ENCODE measurements around the gene ZFPM1. TPM values are rescaled to one million over a fixed set of nuclear protein-coding genes. Genes with fewer than 3 reads are reported as not detected.

The ZFPM1 gene
- total RNA-seq, 4 donors from 2014 or later = 1.9 to 5.3 (median 3.4) TPM

DNA sequence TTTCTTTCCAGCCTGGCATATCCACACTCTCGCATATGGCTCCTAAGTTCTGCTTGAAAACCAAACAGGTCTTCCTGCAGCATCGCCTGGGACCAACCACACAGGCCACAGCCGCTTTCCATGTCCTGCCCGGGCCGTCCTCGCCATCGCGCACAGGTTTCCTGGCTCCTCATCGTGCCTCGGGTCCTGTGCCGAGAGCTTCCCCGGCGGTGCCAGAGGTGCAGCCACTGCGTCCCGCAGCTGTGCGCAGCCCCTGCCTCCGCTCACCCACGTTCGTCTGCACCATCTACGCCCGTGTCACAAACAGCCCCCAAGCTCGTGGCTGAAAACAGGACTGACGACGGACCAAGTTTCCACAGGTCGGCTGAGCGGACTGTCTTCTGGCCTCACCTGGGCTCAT lies 6.3 kb upstream of the ZFPM1 start:
- TF ChIP-seq POLR2A (IDR thresholded peaks at IDR 0.05) = no peak
- TF ChIP-seq CTCF (IDR thresholded peaks at IDR 0.05) = no peak
- intact Hi-C loops (cut with DNase I) = loop anchor here (10.0 kb wide), 1 partner anchor 208 kb away; the partner anchor contains the start of gene CYBA
- no peak for DNase-seq
- Histone ChIP-seq H3K4me1 (peaks cover 2 to 8% of the 10 kb centered on the region in 2 donors), H3K27me3 (no peaks in the 10 kb centered on the region), H3K36me3 (no peaks in the 10 kb centered on the region), H3K27ac (no peak overlapping the region), H3K9me3 (no peaks in the 10 kb centered on the region), H3K4me3 (replicated peaks in 1 of 3) (no peak overlapping the region)
- 92 to 93% methylated on average over 26 of the region's 26 CpGs for WGBS, 2 donors

GRCh38 chr16:88447881-88448280 lies 5.2 kb upstream of the ZFPM1 start:
- Histone ChIP-seq H3K27ac (no peak overlapping the region), H3K36me3 (no peaks in the 10 kb centered on the region), H3K4me3 (replicated peaks in 1 of 3) (no peak overlapping the region), H3K27me3 (no peaks in the 10 kb centered on the region), H3K4me1 (peaks cover 10 to 14% of the 10 kb centered on the region in 2 donors), H3K9me3 (no peaks in the 10 kb centered on the region)
- 56 to 72% methylated on average over 5 of the region's 5 CpGs for WGBS, 2 donors
- intact Hi-C loops (cut with DNase I) = loop anchor here (10.0 kb wide), 1 partner anchor 207 kb away; the partner anchor contains the start of gene CYBA
- DNase-seq = no peak
- no peak for TF ChIP-seq POLR2A (IDR thresholded peaks at IDR 0.05)
- TF ChIP-seq CTCF (IDR thresholded peaks at IDR 0.05) = no peak

DNA sequence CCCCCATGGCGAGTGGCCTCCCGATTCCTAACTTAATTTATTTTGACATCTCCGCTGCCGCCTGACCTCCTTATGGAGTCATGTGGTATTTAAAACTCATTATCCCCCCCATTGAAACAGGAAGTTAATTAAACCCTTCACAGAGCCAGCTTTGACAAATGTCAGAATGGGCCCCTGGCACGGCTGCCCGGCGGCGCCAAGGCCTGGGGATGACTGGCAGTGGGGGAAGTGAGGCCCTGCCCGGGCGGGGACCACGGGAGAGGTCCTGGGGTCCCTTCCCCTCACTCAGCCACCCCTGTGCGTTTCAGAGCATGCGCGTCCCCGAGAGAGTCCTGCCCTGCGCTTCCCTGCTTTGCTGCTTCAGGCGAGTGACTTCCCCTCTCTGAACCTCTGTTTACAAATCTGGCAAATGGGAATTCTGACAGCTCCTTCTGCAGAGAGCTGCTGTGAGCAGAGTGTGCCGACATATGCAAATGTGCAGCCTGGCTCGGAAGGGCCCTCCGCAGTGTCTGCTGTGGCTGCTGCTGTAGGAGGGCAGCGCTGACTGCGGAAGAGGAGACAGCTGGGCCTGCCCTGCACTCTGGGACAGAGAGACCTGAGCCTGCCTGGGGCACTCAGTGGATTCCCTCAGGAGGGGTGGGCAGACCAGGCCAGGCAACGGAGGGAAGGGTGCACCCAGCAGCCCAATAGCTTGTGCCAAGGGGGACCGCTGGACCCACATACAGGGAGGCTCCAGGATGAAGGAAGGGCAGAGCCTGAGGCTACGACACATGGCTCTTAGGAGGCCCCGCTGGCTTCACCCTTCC lies 4.4 kb upstream of the ZFPM1 start:
- no peak for DNase-seq
- TF ChIP-seq POLR2A (IDR thresholded peaks at IDR 0.05) (no peak), CTCF (IDR thresholded peaks at IDR 0.05) (no peak)
- intact Hi-C loops (cut with DNase I) = loop anchor here (10.0 kb wide), 1 partner anchor 206 kb away; the partner anchor contains the start of gene CYBA
- H3K27ac ChIP-seq = no peak overlapping the region
- H3K4me1 ChIP-seq = peaks cover 10% of the 10 kb centered on the region in 2 donors
- H3K9me3 ChIP-seq = no peaks in the 10 kb centered on the region
- no peak overlapping the region for H3K4me3 ChIP-seq (replicated peaks in 1 of 3)
- no peaks in the 10 kb centered on the region for H3K27me3 ChIP-seq
- 78 to 80% methylated on average over 20 to 24 of the region's 26 CpGs for WGBS, 2 donors
- no peaks in the 10 kb centered on the region for H3K36me3 ChIP-seq

GRCh38 chr16:88449267-88449561 lies 3.9 kb upstream of the ZFPM1 start:
- TF ChIP-seq CTCF (IDR thresholded peaks at IDR 0.05) (no peak), POLR2A (IDR thresholded peaks at IDR 0.05) (no peak)
- no peak for DNase-seq
- 75 to 76% methylated on average over 5 of the region's 5 CpGs for WGBS, 2 donors
- Histone ChIP-seq H3K27me3 (no peaks in the 10 kb centered on the region), H3K4me3 (replicated peaks in 1 of 3) (no peak overlapping the region), H3K4me1 (peaks cover 14 to 15% of the 10 kb centered on the region in 2 donors), H3K9me3 (no peaks in the 10 kb centered on the region), H3K36me3 (no peaks in the 10 kb centered on the region), H3K27ac (no peak overlapping the region)
- intact Hi-C loops (cut with DNase I) = loop anchor here (10.0 kb wide), 1 partner anchor 206 kb away; the partner anchor contains the start of gene CYBA

Measured in thyroid gland (tissue), 4 donors.